GM18909 (cell line): ENCODE data around the gene MAP3K7.
"Not testable (repeated sequence)": the region's sequence is repeated elsewhere in the genome, so short reads cannot be mapped to it uniquely, and the experiment has no call there.

ENCODE experiments used
- ATAC-seq: cut with Tn5 transposase; IDR thresholded peaks from one replicate; pipeline ENCODE4 v1.9.1; 2021; ENCODE audit warnings: mild to moderate bottlenecking; ENCODE audit not compliant: unreplicated experiment, poor library complexity

Gene MAP3K7

GRCh38 chr6:90581146-90581545, 5.7 kb downstream of the MAP3K7 start:
- no peak for ATAC-seq

DNA sequence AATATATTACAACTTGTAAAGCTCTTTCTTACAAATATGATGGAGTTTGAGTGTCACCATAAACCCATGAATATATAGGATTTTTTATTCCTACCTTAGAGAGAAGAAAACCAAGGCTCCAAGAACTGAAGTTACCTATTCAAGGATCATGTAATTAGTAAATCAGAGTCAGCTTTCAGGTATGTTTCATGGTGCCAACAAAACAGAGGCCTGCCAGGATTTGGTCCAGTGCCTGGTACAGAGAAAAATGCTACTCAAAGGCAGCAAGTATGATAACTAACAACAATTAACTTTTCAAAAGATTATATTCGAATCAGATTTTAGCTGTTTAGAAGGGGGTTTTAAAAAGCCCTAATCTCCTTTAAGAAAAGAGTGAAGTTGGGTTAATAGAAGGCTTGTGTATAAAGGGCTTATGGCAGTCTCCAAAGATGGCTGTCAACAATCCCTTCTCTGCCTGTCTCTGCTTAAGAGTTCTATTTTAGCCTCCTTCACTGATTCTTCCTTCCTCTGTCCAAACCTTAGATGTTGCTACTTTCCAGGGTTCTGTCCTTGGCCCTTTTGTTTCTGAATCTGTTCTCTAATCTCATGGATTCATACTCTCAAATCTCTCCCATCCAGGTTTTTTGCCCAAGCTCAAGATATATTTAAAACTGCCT, 7.8 kb downstream of the MAP3K7 start:
- no peak for ATAC-seq

DNA sequence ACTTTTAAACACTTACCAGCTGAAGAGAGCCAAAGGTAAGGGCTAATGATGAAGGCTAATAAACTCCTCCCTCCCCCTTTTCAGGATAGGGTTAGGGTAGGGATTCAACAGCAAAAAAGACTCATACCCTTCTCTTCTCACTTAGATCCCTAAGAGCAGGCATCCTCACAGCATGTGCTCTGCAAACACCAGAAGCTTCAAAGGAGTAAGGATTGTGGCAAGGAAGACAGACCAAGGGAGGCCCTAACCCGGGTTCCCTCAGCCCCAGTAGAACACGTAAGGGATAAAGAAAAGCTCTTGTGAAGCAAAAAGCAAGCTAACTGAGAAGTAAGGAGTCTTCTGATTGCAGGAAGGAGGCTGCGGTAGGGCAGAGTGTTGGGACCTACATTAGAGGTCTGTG, 11.6 kb downstream of the MAP3K7 start:
- no peak for ATAC-seq

- no peak for ATAC-seq
Observed at GRCh38 chr6:90574610-90575009, 12.3 kb downstream of the MAP3K7 start.

GRCh38 chr6:90573624-90574023, 13.2 kb downstream of the MAP3K7 start:
- no peak for ATAC-seq

- no peak for ATAC-seq
Observed at GRCh38 chr6:90572856-90573255, 14.0 kb downstream of the MAP3K7 start.

DNA sequence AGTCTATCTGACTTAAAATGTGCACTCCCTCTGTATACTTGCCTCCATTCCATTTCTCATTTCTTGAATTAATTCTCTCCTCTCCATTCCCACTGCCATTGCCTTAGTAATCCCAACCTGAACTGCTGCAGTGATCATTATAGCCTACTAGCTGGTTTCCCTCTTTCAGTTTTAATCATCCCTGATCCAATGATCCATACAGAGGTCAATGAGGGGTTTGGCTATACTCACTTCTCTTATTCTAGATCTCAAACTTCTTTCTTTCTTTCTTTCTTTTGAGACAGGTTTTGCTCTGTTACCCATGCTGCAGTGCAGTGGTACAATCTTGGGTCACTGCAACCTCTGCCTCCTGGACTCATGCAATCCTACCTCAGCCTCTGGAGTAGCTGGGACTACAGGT, 17.6 kb downstream of the MAP3K7 start:
- ATAC-seq = no peak

DNA sequence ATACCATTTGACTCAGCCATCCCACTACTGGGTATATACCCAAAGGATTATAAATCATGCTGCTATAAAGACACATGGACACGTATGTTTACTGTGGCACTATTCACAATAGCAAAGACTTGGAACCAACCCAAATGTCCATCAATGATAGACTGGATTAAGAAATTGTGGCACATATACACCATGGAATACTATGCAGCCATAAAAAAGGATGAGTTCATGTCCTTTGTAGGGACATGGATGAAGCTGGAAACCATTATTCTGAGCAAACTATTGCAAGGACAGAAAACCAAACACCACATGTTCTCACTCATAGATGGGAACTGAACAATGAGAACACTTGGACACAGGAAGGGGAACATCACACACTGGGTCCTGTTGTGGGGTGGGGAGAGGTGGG, 19.2 kb downstream of the MAP3K7 start:
- not testable (repeated sequence) for ATAC-seq

GRCh38 chr6:90562341-90562740, 24.5 kb downstream of the MAP3K7 start:
- not testable (repeated sequence) for ATAC-seq

- ATAC-seq = no peak
Observed at GRCh38 chr6:90559931-90560330, 26.9 kb downstream of the MAP3K7 start.

DNA sequence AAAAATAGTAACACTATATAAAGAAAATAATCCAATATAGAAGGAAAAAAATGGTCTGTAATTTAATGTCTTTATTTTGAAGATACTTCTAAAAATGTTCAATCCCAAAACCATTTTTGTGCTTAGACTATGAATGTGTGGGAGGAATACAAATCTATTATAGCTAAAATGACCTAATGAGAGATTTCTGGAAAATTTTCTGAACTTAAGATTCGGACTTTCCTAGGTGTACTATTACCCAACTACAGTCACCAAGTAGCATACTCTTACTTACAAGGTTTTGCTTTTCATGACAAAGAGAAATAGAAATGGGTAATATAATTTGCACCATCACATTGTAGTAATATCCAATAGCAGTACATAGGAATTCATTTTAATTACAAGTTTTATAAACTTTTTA, 29.9 kb downstream of the MAP3K7 start:
- no peak for ATAC-seq

- no peak for ATAC-seq
Observed at GRCh38 chr6:90547991-90548390, 38.9 kb downstream of the MAP3K7 start.

DNA sequence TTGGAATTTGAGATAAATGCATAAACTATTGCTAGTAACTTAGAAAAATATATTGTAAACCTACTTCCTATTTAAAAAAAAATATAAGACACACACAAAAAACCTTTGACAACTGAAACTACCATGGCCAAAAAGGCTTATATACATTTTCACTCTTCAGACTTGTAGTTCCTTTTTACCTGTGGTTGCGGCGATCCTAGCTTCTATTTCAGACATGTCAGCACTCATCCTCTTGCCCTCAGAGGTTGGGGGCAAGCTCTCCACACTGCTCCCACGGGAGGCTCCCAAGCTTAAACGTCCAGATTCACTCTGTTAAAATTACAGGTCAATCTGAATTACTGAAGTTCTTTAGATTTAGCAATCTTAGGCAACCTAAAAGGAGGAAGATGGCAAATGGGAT, 39.8 kb downstream of the MAP3K7 start:
- ATAC-seq = no peak

GRCh38 chr6:90545448-90545847, 41.4 kb downstream of the MAP3K7 start:
- no peak for ATAC-seq

DNA sequence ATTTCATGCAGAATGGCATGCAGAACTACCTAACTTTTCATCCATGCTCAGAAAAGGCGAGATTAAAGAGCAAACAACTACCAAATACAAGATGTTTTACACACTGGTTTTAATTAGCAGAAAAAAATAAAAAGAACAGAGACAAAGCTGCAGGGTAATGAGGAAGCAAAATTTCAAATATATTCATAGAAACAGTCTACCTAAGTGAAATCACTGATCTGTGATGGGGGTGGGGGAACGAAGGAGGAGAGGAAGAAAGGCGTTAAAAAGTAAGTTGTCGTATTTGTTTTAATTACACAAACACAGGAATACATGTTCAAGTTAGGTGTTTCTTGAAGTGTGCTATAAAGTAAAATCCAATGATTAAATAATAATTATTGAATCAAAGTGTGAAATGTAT, 42.1 kb downstream of the MAP3K7 start:
- ATAC-seq = no peak

GRCh38 chr6:90544081-90544480, 42.8 kb downstream of the MAP3K7 start:
- ATAC-seq = no peak

DNA sequence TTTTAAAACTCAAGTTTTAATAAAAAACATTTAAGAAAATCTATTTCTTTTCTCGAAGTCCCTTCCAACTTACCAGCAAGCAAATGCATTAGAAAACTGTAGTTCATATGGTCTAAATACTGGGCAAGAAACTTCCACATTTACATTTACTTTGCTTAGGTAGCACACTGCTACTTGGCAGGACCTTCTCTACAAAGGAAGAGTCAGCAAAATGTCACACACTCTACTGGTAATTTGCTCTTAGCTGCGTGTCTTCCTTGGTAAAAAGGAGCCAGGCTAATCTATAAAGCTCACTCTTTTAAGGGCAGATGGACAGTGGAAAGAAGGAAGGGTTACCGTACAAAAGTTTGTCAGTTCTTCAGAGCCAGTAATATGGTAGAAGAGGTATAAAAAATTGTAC, 45.7 kb downstream of the MAP3K7 start:
- ATAC-seq = no peak

- ATAC-seq = no peak
Observed at GRCh38 chr6:90538278-90539046, 48.4 kb downstream of the MAP3K7 start.

GRCh38 chr6:90537723-90538258, 49.1 kb downstream of the MAP3K7 start:
- ATAC-seq = peak; percentile 72

DNA sequence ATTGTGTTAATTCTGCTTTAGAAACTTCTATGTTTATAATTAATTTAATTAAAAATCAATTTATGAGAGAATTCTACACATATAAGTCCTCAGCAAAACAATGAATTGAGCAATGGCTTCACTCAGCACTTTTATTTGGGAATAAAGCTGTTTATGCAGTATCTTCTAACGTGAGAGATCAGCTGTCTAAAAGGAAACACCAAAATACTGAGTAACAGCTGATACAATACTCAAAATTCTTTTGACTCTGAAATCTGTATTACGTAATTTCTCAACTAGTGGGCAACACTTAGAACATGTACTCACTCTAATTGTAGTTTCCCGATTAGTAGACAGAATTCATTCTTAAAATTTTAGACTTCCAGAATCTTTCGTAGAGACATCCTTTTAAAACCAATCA, 49.8 kb downstream of the MAP3K7 start:
- no peak for ATAC-seq

GRCh38 chr6:90536520-90536919, 50.4 kb downstream of the MAP3K7 start:
- no peak for ATAC-seq
